Suprapubic skin (tissue), 3 donors: ENCODE measurements around the gene AEBP1.

Source experiments
- EP300 ChIP-seq: sonication (generic); formaldehyde crosslinking; IDR thresholded peaks from one replicate; pipeline ENCODE4 v1.6.1; 2017; ENCODE audit warnings: antibody characterized with exemption
- TF ChIP-seq, protein P1 (sequence below), 2 donors: fragments of 200-600 bp in 1 of 2; fragments of 450-650 bp in 1 of 2; sonication (generic) in 1 of 2; IDR thresholded peaks; one replicate each; pipeline ENCODE4 v1.5.1; 2016 to 2019; ENCODE audit warnings: antibody characterized with exemption in 2 of 2, mild to moderate bottlenecking in 1 of 2, moderate library complexity in 1 of 2

DNA sequence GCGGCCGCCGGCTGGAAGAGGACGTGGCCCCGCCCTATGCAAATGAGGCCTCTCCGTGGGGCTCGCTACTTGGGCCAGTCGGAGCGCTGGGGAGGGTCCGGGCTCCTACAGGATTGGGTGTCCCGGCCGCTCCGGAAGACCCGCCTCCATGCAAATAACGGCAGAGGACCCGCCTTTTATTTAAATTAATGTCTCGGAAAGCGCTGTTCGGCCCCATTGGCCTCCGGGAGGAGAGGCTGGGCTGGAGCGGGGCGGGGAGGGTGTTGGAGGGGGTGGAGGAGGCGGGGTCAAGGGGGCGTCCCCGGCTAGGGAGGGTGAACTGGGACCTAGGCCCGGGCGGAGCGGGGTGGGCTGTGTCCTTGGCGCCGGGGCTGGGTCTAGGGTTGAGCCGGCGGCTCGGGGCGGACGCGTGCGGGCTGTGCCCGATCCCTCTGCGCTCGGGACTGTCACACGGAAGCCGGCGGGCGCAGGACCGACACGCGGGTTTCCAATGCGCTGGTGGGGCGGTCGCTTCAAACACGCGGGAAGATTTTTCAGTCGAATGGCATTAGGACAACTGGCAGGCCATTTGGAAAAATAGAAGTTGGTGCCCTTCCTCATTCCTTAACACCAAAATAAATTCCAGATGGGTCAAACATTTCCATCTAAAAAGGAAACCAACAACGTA, 21.5 kb upstream of the AEBP1 start:
- TF ChIP-seq, protein P1, sequence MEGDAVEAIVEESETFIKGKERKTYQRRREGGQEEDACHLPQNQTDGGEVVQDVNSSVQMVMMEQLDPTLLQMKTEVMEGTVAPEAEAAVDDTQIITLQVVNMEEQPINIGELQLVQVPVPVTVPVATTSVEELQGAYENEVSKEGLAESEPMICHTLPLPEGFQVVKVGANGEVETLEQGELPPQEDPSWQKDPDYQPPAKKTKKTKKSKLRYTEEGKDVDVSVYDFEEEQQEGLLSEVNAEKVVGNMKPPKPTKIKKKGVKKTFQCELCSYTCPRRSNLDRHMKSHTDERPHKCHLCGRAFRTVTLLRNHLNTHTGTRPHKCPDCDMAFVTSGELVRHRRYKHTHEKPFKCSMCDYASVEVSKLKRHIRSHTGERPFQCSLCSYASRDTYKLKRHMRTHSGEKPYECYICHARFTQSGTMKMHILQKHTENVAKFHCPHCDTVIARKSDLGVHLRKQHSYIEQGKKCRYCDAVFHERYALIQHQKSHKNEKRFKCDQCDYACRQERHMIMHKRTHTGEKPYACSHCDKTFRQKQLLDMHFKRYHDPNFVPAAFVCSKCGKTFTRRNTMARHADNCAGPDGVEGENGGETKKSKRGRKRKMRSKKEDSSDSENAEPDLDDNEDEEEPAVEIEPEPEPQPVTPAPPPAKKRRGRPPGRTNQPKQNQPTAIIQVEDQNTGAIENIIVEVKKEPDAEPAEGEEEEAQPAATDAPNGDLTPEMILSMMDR (IDR thresholded peaks at IDR 0.05): no peak
- no peak for TF ChIP-seq EP300
